CD8-positive, alpha-beta memory T cell (primary cell): Measurements from ENCODE around the gene RBPJL. TPM values are rescaled to one million over a fixed set of nuclear protein-coding genes. Genes with fewer than 3 reads are reported as not detected.

Source experiments
- CTCF ChIA-PET: fragments of 350-600 bp; sonication (Branson Sonifier 250); formaldehyde crosslinking; loops from one replicate; lab custom pipeline; 2021; ENCODE audit warnings: antibody characterized with exemption; lab: Charles Lee
- POLR2A ChIA-PET: fragments of 350-600 bp; sonication (Branson Sonifier 250); formaldehyde crosslinking; loops from one replicate; lab custom pipeline; 2021; ENCODE audit warnings: antibody characterized with exemption; lab: Charles Lee
- DNase-seq, 5 donors: peaks; one replicate each; pipeline versions ENCODE4 v3.0.0 to v3.0.0-alpha.2; 2020 to 2022; ENCODE audit warnings: mixed read lengths in 1 of 5
- H3K27ac ChIP-seq: one replicate; pipeline ENCODE4 v1.7.0; 2013; ENCODE audit warnings: low read depth, mild to moderate bottlenecking, low read length, moderate library complexity
- H3K27me3 ChIP-seq: 2 replicates; pipeline ENCODE4 v1.7.0; 2013; ENCODE audit warnings: low read length, mild to moderate bottlenecking; ENCODE audit not compliant: insufficient read depth, poor library complexity, severe bottlenecking
- H3K36me3 ChIP-seq: 2 replicates; pipeline ENCODE4 v1.7.0; 2013; ENCODE audit warnings: mild to moderate bottlenecking, low read length, moderate library complexity; ENCODE audit not compliant: insufficient read depth
- H3K4me1 ChIP-seq: 2 replicates; pipeline ENCODE4 v1.7.0; 2013; ENCODE audit warnings: mild to moderate bottlenecking, low read length, moderate library complexity; ENCODE audit not compliant: insufficient read depth
- H3K4me3 ChIP-seq: 2 replicates; pipeline ENCODE4 v1.7.0; 2013; ENCODE audit warnings: mild to moderate bottlenecking, low read length
- H3K9me3 ChIP-seq: 2 replicates; pipeline ENCODE4 v1.7.0; 2013; ENCODE audit warnings: mild to moderate bottlenecking, low read length
- H3K27ac Mint-ChIP-seq, 8 donors: one replicate each; pipeline ENCODE4 v1.8.0; 2020 to 2021; ENCODE audit warnings: mixed read lengths in 8 of 8, mild to moderate bottlenecking in 6 of 8, inconsistent platforms in 3 of 8, moderate library complexity in 3 of 8
- H3K27me3 Mint-ChIP-seq, 2 donors: one replicate each; pipeline ENCODE4 v1.8.0; 2020 to 2021; ENCODE audit warnings: mixed read lengths in 2 of 2, mild to moderate bottlenecking in 1 of 2, moderate library complexity in 1 of 2
- H3K36me3 Mint-ChIP-seq, 3 donors: one replicate each; pipeline ENCODE4 v1.8.0; 2020 to 2021; ENCODE audit warnings: mixed read lengths in 3 of 3, inconsistent platforms in 1 of 3, mild to moderate bottlenecking in 1 of 3
- H3K4me1 Mint-ChIP-seq, 3 donors: one replicate each; pipeline ENCODE4 v1.8.0; 2020 to 2021; ENCODE audit warnings: mixed read lengths in 3 of 3, inconsistent platforms in 1 of 3, mild to moderate bottlenecking in 1 of 3
- H3K4me3 Mint-ChIP-seq, 7 donors: one replicate each; pipeline ENCODE4 v1.8.0; 2020 to 2021; ENCODE audit warnings: mixed read lengths in 7 of 7, mild to moderate bottlenecking in 6 of 7, moderate library complexity in 4 of 7, inconsistent platforms in 2 of 7
- H3K9me3 Mint-ChIP-seq, 5 donors: one replicate each; pipeline ENCODE4 v1.8.0; 2020 to 2022; ENCODE audit warnings: mixed read lengths in 5 of 5, mild to moderate bottlenecking in 3 of 5, moderate library complexity in 2 of 5, inconsistent platforms in 1 of 5
- polyA plus RNA-seq: library from polyadenylated mRNA; unstranded; fragments of 300-500 nt; fragmentation: Illumina TruSeq; gene quantifications from one replicate; pipeline ENCODE4 v1.2.3, GENCODE V29; 2021
- total RNA-seq, 2 experiments: library from RNA; stranded (reverse); gene quantifications; one replicate each; pipeline ENCODE4 v1.2.3, GENCODE V29; 2021

Gene RBPJL
- total and polyA plus RNA-seq, 3 experiments from 2014 or later, result not detected

DNA sequence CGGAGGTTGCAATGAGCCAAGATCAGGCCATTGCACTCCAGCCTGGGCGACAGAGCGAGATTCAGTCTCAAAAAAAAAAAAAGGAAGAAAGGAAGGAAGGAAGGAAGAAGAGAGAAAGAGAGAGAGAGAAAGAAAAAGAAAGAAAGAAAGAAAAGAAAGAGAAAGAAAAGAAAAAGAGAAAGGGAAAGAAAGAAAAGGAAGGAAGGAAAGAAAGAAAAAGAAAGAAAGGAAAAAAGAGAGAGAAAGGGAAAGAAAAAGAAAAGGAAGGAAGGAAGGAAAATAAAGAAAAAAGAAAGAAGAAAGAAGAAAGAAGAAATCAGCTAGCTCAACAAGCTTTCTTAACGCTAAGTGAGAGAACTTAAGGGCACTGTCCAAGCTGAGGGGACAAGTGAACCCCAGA, 9.0 kb downstream of the RBPJL start:
- no peak for DNase-seq
- Mint-ChIP-seq H3K36me3 (no peaks in the 10 kb centered on the region), H3K27me3 (peaks cover 23 to 47% of the 10 kb centered on the region in 2 donors), H3K9me3 (peaks cover 0 to 1% (median 0%) of the 10 kb centered on the region in 5 donors), H3K27ac (no peak overlapping the region), H3K4me1 (peaks cover 9 to 22% (median 21%) of the 10 kb centered on the region in 3 donors), H3K4me3 (no peak overlapping the region)
- Histone ChIP-seq H3K27me3 (peaks cover 2% of the 10 kb centered on the region), H3K36me3 (no peaks in the 10 kb centered on the region), H3K4me1 (peaks cover 17% of the 10 kb centered on the region), H3K27ac (no peak overlapping the region), H3K9me3 (no peaks in the 10 kb centered on the region), H3K4me3 (no peak overlapping the region)
- CTCF ChIA-PET, result interaction anchor here (0.9 to 9.9 kb wide), 4 partner anchors 11 to 455 kb away, joined by 3 to 81 read pairs (median 4); no protein-coding TSS in a partner anchor
- POLR2A ChIA-PET, result no interaction called here

DNA sequence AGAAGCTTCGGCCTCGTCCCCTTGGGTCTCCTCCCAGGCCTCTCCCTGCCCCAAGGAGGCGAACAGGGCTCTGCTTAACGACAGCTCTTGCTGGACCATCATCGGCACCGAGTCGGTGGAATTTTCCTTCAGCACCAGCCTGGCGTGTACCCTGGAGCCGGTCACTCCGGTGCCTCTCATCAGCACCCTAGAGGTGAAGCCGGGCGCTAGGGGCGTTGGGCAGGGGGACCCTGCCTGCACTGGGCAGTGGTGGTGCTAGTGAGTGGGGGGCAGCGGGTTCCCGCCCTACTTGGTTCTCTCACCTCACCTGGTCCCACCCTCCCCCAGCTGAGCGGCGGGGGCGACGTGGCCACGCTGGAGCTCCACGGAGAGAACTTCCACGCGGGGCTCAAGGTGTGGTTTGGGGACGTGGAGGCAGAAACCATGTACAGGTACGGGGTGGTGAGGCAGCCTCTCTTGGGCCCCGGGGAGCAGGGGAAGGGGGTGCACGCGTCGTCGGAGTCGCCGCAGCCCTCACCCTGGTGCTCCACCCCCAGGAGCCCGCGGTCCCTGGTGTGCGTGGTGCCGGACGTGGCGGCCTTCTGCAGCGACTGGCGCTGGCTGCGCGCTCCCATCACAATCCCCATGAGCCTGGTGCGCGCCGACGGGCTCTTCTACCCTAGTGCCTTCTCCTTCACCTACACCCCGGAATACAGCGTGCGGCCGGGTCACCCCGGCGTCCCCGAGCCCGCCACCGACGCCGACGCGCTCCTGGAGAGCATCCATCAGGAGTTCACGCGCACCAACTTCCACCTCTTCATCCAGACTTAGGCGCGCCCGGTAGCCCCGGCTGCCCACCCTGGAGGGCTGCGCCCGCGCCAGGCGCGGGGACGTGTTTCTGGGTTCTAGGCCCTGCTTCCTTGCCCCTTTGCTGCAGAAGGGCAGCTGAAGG, 9.8 kb downstream of the RBPJL start:
- peaks cover 16 to 24% (median 21%) of the 10 kb centered on the region in 3 donors for H3K4me1 Mint-ChIP-seq
- no peaks in the 10 kb centered on the region for H3K9me3 ChIP-seq
- no peaks in the 10 kb centered on the region for H3K36me3 Mint-ChIP-seq
- H3K4me3 ChIP-seq, result no peak overlapping the region
- peaks cover 0 to 1% (median 0%) of the 10 kb centered on the region in 5 donors for H3K9me3 Mint-ChIP-seq
- ChIA-PET POLR2A (no interaction called here), CTCF (interaction anchor here (0.9 to 9.9 kb wide), 4 partner anchors 10 to 454 kb away, joined by 3 to 81 read pairs (median 4); no protein-coding TSS in a partner anchor)
- H3K27ac Mint-ChIP-seq, result no peak overlapping the region
- H3K4me3 Mint-ChIP-seq, result no peak overlapping the region
- no peak overlapping the region for H3K27ac ChIP-seq
- no peak for DNase-seq
- peaks cover 24% of the 10 kb centered on the region for H3K4me1 ChIP-seq
- peaks cover 2% of the 10 kb centered on the region for H3K27me3 ChIP-seq
- peaks cover 21 to 40% of the 10 kb centered on the region in 2 donors for H3K27me3 Mint-ChIP-seq
- no peaks in the 10 kb centered on the region for H3K36me3 ChIP-seq

DNA sequence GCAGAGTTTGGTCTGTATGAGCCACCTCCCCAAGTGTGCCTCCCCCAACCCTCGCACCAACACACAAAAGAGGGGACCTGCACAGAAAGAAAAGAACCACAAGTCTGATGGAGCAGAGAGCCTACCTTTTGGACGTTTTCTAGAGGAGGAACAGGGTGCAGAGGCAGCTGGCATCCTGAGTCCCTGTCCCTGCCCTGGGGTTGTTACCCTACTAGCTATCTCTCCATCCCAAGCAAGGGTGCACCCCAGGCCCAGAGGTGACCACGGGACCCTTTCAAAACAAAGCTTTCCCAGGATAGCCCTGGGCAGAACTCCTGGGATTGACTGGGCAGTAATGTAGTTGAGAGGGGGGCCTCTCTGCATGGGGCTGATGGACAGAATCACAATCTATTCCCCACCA, 11.2 kb downstream of the RBPJL start:
- Histone ChIP-seq H3K4me1 (peaks cover 26% of the 10 kb centered on the region), H3K9me3 (no peaks in the 10 kb centered on the region), H3K4me3 (no peak overlapping the region), H3K27me3 (peaks cover 2% of the 10 kb centered on the region), H3K27ac (no peak overlapping the region), H3K36me3 (no peaks in the 10 kb centered on the region)
- POLR2A ChIA-PET, result no interaction called here
- no peaks in the 10 kb centered on the region for H3K36me3 Mint-ChIP-seq
- H3K27me3 Mint-ChIP-seq, result peaks cover 17 to 29% of the 10 kb centered on the region in 2 donors
- H3K4me1 Mint-ChIP-seq, result peaks cover 20 to 25% (median 25%) of the 10 kb centered on the region in 3 donors
- no peak overlapping the region for H3K27ac Mint-ChIP-seq
- no peak for DNase-seq
- H3K9me3 Mint-ChIP-seq, result peaks cover 0 to 1% (median 0%) of the 10 kb centered on the region in 5 donors
- CTCF ChIA-PET, result interaction anchor here (1.0 to 9.9 kb wide), 7 partner anchors 24 to 453 kb away, joined by 3 to 81 read pairs (median 8); no protein-coding TSS in a partner anchor
- no peak overlapping the region for H3K4me3 Mint-ChIP-seq

- Mint-ChIP-seq H3K9me3 (peaks cover 0 to 1% (median 0%) of the 10 kb centered on the region in 5 donors), H3K4me3 (no peak overlapping the region), H3K27me3 (peaks cover 17 to 27% of the 10 kb centered on the region in 2 donors), H3K27ac (peak overlapping the region in 1 of 8 donors; percentile 33), H3K4me1 (peaks cover 20 to 25% (median 25%) of the 10 kb centered on the region in 3 donors), H3K36me3 (no peaks in the 10 kb centered on the region)
- Histone ChIP-seq H3K9me3 (no peaks in the 10 kb centered on the region), H3K27ac (no peak overlapping the region), H3K4me3 (no peak overlapping the region), H3K27me3 (peaks cover 2% of the 10 kb centered on the region), H3K4me1 (peaks cover 26% of the 10 kb centered on the region), H3K36me3 (no peaks in the 10 kb centered on the region)
- no peak for DNase-seq
- POLR2A ChIA-PET, result no interaction called here
- CTCF ChIA-PET, result interaction anchor here (0.7 to 9.9 kb wide), 13 partner anchors 8 to 452 kb away, joined by 3 to 81 read pairs (median 6); partner anchors contain the start of gene SYS1
Measured at GRCh38 chr20:45318386-45318939, 11.8 kb downstream of the RBPJL start.

DNA sequence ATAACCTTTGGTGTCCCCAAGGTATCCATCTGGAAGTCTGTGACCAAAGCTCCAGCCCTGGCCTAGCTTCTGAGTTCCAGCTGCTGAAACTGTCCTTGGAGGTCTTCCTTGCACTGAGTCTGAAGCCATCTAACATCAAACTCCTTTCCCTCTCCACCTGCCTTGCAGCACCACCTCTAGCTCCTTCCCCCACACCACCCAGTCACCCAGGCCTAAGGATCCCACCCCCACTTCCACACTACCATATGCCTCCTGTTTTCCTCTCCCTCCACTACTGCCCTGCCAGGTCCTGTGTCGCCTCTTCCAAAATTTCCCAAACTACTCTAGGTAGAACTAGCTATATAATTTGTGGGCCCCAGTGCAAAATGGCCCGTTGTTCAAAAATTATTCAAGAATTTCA, 12.3 kb downstream of the RBPJL start:
- H3K9me3 ChIP-seq, result no peaks in the 10 kb centered on the region
- H3K9me3 Mint-ChIP-seq, result peaks cover 0 to 1% (median 0%) of the 10 kb centered on the region in 5 donors
- DNase-seq, result no peak
- H3K36me3 ChIP-seq, result no peaks in the 10 kb centered on the region
- no peaks in the 10 kb centered on the region for H3K36me3 Mint-ChIP-seq
- H3K4me3 ChIP-seq, result no peak overlapping the region
- peaks cover 16 to 22% of the 10 kb centered on the region in 2 donors for H3K27me3 Mint-ChIP-seq
- CTCF ChIA-PET, result interaction anchor here (0.6 to 9.9 kb wide), 15 partner anchors 9 to 481 kb away, joined by 3 to 81 read pairs (median 5); partner anchors contain the start of gene SYS1
- H3K4me1 ChIP-seq, result peaks cover 26% of the 10 kb centered on the region
- POLR2A ChIA-PET, result no interaction called here
- no peak overlapping the region for H3K4me3 Mint-ChIP-seq
- H3K4me1 Mint-ChIP-seq, result peaks cover 20 to 25% (median 25%) of the 10 kb centered on the region in 3 donors
- peaks cover 2% of the 10 kb centered on the region for H3K27me3 ChIP-seq
- peak overlapping the region in 1 of 8 donors; percentile 39 for H3K27ac Mint-ChIP-seq
- H3K27ac ChIP-seq, result no peak overlapping the region

GRCh38 chr20:45320948-45321595, 14.4 kb downstream of the RBPJL start:
- Mint-ChIP-seq H3K9me3 (no peaks in the 10 kb centered on the region), H3K27me3 (peaks cover 0 to 5% of the 10 kb centered on the region in 2 donors), H3K36me3 (no peaks in the 10 kb centered on the region), H3K4me3 (peak overlapping the region in 4 of 7 donors; percentile 29 to 76 (median 42)), H3K4me1 (peaks cover 20 to 25% (median 22%) of the 10 kb centered on the region in 3 donors), H3K27ac (peak overlapping the region in 6 of 8 donors; percentile 11 to 89 (median 76))
- ChIA-PET POLR2A (interaction anchor here (0.6 kb wide), 1 partner anchor 503 kb away, joined by 3 read pairs; no protein-coding TSS in a partner anchor), CTCF (interaction anchor here (0.9 to 9.9 kb wide), 11 partner anchors 9 to 449 kb away, joined by 3 to 81 read pairs (median 6); partner anchors contain the start of genes MATN4 and SYS1)
- H3K36me3 ChIP-seq, result no peaks in the 10 kb centered on the region
- H3K4me1 ChIP-seq, result peaks cover 26% of the 10 kb centered on the region
- no peak overlapping the region for H3K4me3 ChIP-seq
- DNase-seq, result peak in 2 of 5 donors; percentile 15 to 35
- no peak overlapping the region for H3K27ac ChIP-seq
- H3K27me3 ChIP-seq, result no peaks in the 10 kb centered on the region
- no peaks in the 10 kb centered on the region for H3K9me3 ChIP-seq

DNA sequence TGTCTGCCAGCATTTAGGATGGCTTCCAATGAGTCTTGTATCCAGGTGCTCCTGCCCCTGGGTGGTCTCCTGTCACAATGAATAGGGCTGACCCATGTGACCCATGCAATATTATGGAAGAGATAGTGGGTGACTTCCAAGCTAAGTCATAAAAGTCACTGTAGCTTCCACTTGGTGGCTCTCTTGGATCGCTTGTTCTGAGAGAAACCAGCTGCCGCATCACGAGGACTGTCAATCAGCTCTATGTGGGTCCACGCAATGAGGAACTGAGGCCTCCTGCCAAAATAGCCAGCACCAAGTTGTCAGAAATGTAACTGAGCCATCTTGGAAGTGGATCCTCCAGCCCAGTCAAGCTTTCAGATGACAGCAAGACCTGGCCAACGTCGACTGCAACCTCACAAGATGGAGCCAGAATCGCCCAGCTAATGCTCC, 16.3 kb downstream of the RBPJL start:
- H3K36me3 ChIP-seq, result no peaks in the 10 kb centered on the region
- Mint-ChIP-seq H3K27me3 (no peaks in the 10 kb centered on the region), H3K27ac (peak overlapping the region in 1 of 8 donors; percentile 89), H3K4me1 (peaks cover 20 to 25% (median 22%) of the 10 kb centered on the region in 3 donors), H3K9me3 (no peaks in the 10 kb centered on the region), H3K4me3 (no peak overlapping the region), H3K36me3 (no peaks in the 10 kb centered on the region)
- H3K4me1 ChIP-seq, result peaks cover 26% of the 10 kb centered on the region
- no peak for DNase-seq
- ChIA-PET POLR2A (no interaction called here), CTCF (interaction anchor here (1.3 to 9.9 kb wide), 7 partner anchors 11 to 447 kb away, joined by 3 to 81 read pairs (median 7); partner anchors contain the start of gene SDC4)
- no peak overlapping the region for H3K4me3 ChIP-seq
- H3K27ac ChIP-seq, result no peak overlapping the region
- no peaks in the 10 kb centered on the region for H3K9me3 ChIP-seq
- H3K27me3 ChIP-seq, result no peaks in the 10 kb centered on the region
